Nephron progenitor cell (in vitro differentiated cells): ENCODE measurements around the gene ANKRD44.
"Not testable (repeated sequence)": the region's sequence is repeated elsewhere in the genome, so short reads cannot be mapped to it uniquely, and the experiment has no call there.

Experiments
- DNase-seq: peaks from one replicate; pipeline ENCODE4 v3.0.0; 2021
- H3K27ac Mint-ChIP-seq: 2 replicates; pipeline ENCODE4 v1.8.0; 2021; ENCODE audit warnings: mild to moderate bottlenecking, moderate library complexity, mixed read lengths
- H3K27me3 Mint-ChIP-seq: 2 replicates; pipeline ENCODE4 v1.8.0; 2021; ENCODE audit warnings: mild to moderate bottlenecking, low read depth, mixed read lengths; ENCODE audit not compliant: poor library complexity
- H3K36me3 Mint-ChIP-seq: 2 replicates; pipeline ENCODE4 v1.8.0; 2021; ENCODE audit warnings: low read depth, mixed read lengths
- H3K4me1 Mint-ChIP-seq: 2 replicates; pipeline ENCODE4 v1.8.0; 2021; ENCODE audit warnings: mixed read lengths
- H3K4me3 Mint-ChIP-seq: 2 replicates; pipeline ENCODE4 v1.8.0; 2021; ENCODE audit warnings: mild to moderate bottlenecking, moderate library complexity, mixed read lengths
- H3K9me3 Mint-ChIP-seq: 2 replicates; pipeline ENCODE4 v1.8.0; 2021; ENCODE audit warnings: mild to moderate bottlenecking, moderate library complexity, mixed read lengths
- TF ChIP-seq, protein P1 (sequence below): fragments of 200-600 bp; sonication (generic); IDR thresholded peaks from 2 replicates; pipeline ENCODE4 v1.5.0; 2021; ENCODE audit warnings: antibody characterized with exemption

Gene ANKRD44

DNA sequence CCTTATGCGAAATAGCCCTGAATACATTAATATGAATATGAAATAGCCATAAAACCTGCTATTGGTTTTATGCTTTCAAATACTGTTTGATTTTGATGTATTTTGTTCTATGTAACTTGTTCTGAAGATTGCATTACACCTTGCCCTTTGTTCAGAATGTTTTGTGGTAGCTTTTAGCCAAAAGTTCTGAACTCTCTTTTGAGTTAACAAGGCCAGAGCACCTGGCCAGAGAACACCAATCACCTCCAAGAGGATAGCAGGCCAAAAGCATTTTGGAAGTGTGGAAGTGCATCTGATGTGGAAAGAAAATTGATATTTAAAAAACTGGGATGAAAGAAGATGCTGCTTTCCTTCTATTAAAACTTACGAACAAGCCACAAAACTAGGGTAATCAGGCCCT lies 297.5 kb downstream of the ANKRD44 start:
- TF ChIP-seq, protein P1, sequence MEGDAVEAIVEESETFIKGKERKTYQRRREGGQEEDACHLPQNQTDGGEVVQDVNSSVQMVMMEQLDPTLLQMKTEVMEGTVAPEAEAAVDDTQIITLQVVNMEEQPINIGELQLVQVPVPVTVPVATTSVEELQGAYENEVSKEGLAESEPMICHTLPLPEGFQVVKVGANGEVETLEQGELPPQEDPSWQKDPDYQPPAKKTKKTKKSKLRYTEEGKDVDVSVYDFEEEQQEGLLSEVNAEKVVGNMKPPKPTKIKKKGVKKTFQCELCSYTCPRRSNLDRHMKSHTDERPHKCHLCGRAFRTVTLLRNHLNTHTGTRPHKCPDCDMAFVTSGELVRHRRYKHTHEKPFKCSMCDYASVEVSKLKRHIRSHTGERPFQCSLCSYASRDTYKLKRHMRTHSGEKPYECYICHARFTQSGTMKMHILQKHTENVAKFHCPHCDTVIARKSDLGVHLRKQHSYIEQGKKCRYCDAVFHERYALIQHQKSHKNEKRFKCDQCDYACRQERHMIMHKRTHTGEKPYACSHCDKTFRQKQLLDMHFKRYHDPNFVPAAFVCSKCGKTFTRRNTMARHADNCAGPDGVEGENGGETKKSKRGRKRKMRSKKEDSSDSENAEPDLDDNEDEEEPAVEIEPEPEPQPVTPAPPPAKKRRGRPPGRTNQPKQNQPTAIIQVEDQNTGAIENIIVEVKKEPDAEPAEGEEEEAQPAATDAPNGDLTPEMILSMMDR = no peak
- Mint-ChIP-seq H3K4me3 (no peak overlapping the region), H3K9me3 (no peaks in the 10 kb centered on the region), H3K4me1 (peaks cover 22% of the 10 kb centered on the region), H3K27me3 (peaks cover under 1% of the 10 kb centered on the region), H3K27ac (no peak overlapping the region), H3K36me3 (no peaks in the 10 kb centered on the region)
- no peak for DNase-seq

DNA sequence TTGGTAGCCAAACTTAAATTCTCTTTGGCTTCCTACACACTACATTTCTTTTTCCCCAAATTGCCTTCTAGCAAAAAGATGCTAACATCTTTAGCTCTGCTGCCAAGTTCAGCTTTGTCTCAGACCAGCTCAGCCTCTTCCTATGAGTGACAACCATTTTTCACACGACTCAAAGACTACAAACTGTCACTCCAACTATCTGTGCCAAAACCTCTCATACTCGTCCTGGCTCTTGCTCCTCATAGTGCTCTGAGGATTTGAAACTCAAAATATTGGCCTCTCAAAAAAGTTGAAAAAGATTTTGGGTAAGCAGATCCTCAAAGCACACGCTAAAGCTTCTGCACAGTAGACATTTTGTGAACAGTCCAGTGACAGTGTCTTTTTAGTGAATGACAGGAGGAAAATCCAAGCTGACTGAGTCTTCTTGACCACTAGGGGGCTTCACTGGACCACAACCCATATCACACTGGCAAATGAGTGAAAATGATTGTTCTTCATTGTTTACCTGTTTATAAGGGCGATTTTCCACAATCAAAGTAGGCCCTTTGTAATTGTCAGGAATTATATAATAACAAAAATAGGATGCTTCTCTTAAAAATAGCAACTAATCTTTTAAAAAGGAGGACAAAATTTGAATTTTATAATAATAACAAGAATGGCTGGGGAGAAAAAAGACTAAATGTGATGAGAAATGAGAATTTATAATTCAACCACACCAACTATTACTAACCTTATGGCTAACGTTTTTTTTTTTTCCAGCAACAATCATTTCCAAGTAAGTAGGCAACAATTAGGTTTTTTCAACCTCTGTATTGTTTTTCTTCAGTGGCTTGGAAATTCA lies 298.6 kb downstream of the ANKRD44 start:
- H3K27ac Mint-ChIP-seq = no peak overlapping the region
- no peaks in the 10 kb centered on the region for H3K36me3 Mint-ChIP-seq
- H3K27me3 Mint-ChIP-seq = no peaks in the 10 kb centered on the region
- TF ChIP-seq, protein P1 = peak; percentile 90
- DNase-seq = peak; percentile 25
- peaks cover 23% of the 10 kb centered on the region for H3K4me1 Mint-ChIP-seq
- H3K9me3 Mint-ChIP-seq = no peaks in the 10 kb centered on the region
- no peak overlapping the region for H3K4me3 Mint-ChIP-seq

DNA sequence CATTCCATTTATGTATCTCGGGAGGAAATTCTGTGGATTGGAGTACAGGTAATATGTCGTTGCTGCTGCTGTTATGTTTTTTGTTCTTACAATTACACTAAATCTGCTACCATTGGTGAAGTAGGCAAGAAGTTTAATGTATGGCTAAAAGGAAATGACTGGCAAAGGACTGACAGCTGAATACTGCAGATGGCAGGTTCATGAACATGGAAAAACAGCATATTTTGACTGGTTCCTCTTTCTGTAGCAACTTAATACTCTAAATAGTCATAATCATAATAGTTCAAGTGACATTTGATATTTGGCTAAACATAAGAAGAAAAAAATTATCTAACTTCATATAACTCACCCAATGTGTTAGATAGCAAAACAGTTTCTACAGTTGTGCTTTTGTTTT lies 299.6 kb downstream of the ANKRD44 start:
- Mint-ChIP-seq H3K4me1 (peaks cover 23% of the 10 kb centered on the region), H3K27me3 (no peaks in the 10 kb centered on the region), H3K36me3 (no peaks in the 10 kb centered on the region), H3K4me3 (no peak overlapping the region), H3K9me3 (no peaks in the 10 kb centered on the region), H3K27ac (no peak overlapping the region)
- TF ChIP-seq, protein P1 = no peak
- DNase-seq = no peak

DNA sequence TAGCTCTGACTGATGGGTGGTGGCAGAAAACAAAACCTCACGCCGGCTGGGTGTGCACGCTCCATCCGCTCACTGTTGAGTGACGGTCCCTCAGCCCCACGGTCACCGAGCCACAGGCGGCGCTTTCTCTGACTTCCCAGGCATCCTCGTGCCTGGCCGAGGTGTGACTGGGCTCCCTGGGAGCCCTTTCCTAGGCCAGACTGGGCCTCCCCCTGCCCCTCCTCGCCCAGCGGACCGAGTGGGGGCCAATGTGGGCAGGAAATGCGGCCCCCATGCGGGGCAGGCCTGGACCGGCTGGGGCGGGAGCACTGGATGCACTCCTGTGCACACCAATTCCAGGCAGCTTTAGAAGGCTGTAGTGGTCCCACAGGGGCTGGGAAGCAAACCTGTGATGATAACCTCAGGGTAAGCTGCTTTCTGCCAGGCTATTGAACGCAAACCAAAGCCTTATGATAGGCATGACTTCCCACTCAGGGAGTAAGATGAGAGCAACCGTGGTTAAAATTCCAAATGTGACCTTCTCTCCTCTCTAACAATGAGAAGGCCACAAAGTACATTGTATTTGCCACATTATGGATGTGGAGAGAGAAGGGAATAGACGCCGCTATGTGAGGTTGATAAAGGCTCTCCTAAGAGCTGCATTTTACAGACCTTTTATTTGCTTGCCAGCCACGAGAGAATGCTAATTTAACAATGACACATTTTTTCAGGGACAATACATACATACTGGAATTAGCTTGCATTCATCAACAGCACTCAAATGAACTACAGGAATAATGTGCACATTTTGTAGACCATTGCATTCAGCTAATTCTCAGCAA lies 300.2 kb downstream of the ANKRD44 start:
- no peaks in the 10 kb centered on the region for H3K9me3 Mint-ChIP-seq
- no peaks in the 10 kb centered on the region for H3K36me3 Mint-ChIP-seq
- no peak overlapping the region for H3K4me3 Mint-ChIP-seq
- DNase-seq = no peak
- no peak overlapping the region for H3K27ac Mint-ChIP-seq
- no peaks in the 10 kb centered on the region for H3K27me3 Mint-ChIP-seq
- TF ChIP-seq, protein P1 = no peak
- H3K4me1 Mint-ChIP-seq = peaks cover 23% of the 10 kb centered on the region

DNA sequence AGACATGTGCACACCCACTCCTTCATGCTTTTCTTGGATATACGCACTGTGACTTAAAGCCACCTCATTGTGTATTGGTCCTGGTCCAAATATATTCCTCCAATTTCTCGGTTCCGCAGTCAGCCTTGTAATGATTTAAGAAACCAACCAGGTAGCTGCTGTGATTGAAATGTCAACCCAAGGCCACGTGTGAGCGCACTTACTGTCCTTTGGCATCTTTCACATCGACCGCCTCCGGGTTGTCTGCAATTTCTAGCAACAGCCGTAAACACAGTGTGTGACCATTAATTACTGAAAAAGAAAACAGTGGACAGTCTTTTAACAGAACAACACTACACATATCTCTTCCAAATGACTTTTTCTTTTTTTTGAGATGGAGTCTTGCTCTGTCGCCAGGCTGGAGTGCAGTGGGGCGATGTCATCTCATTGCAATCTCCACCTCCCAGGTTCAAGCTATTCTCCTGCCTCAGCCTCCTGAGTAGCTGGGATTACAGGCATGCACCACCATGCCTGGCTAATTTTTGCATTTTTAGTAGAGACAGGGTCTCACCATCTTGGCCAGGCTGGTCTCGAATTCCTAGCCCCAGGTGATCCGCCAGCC lies 301.7 kb downstream of the ANKRD44 start:
- not testable (repeated sequence) for H3K9me3 Mint-ChIP-seq, H3K27me3 Mint-ChIP-seq, H3K4me3 Mint-ChIP-seq, DNase-seq, H3K36me3 Mint-ChIP-seq, H3K27ac Mint-ChIP-seq
- peaks cover 23% of the 10 kb centered on the region for H3K4me1 Mint-ChIP-seq
